GM13977 (cell line): ENCODE measurements around the gene CDKN2A.

Source experiments
- DNase-seq: peaks from one replicate; pipeline ENCODE4 v3.0.0; 2012; ENCODE audit warnings: low spot score
- in situ Hi-C: fragments of 300-500 bp; cut with MboI; formaldehyde crosslinking; loops from one replicate; pipeline ENCODE4 v1.12.0; 2022; ENCODE audit warnings: low sequenced_read_pairs, low pct_unique_long_range_greater_than_20kb, mixed read lengths, inconsistent platforms; ENCODE audit not compliant: unreplicated experiment
- TF ChIP-seq, protein P1 (sequence below): IDR thresholded peaks from 2 replicates; pipeline ENCODE4 v1.5.1; 2012; ENCODE audit warnings: mild to moderate bottlenecking, control low read depth; ENCODE audit not compliant: insufficient read depth; ENCODE audit errors: extremely low read depth, missing control alignments

CDKN2A gene

DNA sequence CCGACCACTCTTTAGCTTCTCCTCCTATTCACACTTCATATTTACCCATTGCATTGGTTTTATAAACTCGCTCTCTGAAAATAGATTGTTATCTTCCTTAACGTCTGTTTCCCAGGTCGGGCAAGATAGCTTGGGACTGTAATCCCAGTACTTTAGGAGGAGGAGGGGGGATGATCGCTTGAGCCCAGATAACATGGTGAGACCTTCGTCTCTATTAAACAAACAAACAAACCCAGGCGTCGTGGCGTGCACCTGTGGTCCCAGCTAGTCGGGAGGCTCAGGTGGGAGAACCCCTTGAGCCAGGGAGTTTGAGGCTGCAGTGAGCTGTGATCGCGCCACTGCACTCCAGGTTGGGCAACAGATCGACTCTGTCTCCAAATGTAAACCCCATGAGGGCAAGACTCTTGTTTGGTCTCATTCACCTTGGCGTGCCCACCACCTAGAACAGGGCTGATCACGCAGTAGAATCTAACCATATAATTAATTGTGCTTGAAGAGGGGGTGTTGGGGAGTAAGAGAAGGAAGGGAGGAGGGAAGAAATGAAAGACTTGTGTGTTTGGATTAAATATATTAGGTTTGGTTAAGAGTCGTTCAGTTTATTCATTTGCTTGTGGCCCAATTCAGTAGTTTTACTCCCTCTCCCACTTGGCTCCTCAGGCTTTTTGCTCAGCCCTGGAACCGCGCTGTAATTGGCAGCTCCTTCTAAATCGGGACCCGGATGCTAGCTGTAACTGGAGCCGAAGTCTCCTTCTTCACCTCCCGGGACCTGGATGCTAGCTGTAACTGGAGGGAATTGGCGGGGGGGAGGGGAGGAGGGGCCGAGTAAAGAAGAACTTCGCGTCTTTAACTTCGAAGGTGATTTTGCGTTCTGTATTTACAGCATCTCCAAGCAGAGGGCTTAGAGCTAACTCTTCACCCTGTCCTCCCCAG, 24.9 kb downstream of the CDKN2A start:
- in situ Hi-C loops = no loop called here

DNA sequence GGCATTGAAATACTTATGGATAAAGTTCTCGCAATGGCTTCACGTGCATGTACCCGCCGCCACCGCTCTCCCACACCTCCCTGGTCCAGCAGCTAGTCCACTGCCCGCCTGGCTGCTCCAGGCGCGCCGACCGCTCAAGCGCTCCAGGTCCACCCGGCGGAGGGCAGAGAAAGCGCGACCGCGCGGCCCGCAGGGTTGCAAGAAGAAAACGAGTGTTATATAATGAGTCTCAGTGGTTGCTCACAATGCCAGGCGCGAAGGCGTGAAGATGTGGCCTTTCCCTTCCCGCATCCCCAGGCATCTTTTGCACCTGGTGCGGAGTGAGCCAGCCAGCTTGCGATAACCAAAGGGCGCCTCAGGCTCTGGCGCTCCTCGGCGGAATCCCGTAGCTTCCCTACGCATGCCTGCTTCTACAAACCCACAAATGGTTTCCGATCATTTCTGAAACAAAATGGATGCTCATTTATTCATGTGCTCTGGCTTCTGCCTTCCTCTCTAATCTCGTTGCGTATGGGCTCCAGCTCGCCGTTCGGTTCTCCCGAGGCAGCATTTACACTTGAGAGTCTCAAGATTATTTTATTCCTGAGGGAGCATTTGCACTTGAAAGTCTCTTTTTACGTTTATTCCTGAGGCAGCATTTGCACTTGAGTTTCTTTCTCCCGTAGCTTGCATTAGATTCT, 25.7 kb downstream of the CDKN2A start:
- DNase-seq = no peak
- TF ChIP-seq, protein P1, sequence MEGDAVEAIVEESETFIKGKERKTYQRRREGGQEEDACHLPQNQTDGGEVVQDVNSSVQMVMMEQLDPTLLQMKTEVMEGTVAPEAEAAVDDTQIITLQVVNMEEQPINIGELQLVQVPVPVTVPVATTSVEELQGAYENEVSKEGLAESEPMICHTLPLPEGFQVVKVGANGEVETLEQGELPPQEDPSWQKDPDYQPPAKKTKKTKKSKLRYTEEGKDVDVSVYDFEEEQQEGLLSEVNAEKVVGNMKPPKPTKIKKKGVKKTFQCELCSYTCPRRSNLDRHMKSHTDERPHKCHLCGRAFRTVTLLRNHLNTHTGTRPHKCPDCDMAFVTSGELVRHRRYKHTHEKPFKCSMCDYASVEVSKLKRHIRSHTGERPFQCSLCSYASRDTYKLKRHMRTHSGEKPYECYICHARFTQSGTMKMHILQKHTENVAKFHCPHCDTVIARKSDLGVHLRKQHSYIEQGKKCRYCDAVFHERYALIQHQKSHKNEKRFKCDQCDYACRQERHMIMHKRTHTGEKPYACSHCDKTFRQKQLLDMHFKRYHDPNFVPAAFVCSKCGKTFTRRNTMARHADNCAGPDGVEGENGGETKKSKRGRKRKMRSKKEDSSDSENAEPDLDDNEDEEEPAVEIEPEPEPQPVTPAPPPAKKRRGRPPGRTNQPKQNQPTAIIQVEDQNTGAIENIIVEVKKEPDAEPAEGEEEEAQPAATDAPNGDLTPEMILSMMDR = peak; percentile 0
- in situ Hi-C loops = no loop called here

More for the DNA sequence above, 24.9 kb downstream of the CDKN2A start:
- TF ChIP-seq, protein P1 = no peak
- DNase-seq = no peak

DNA sequence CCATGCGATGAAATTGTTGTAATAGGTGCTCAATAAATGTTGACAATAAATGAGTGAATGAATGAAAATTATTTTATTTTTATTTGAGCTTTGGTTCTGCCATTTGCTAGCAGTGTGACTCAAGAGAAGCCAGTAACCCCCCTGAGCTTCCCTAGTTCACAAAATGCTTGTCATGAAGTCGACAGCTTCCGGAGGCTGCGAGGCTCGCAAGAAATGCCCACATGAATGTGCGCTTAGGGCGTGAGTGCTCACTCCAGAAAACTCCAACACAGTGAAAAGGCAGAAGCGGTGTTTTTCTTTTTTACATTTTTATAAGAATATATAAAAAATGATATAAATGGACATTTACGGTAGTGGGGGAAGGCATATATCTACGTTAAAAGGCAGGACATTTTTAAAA, 26.5 kb downstream of the CDKN2A start:
- in situ Hi-C loops = no loop called here
- TF ChIP-seq, protein P1 = no peak
- DNase-seq = no peak

DNA sequence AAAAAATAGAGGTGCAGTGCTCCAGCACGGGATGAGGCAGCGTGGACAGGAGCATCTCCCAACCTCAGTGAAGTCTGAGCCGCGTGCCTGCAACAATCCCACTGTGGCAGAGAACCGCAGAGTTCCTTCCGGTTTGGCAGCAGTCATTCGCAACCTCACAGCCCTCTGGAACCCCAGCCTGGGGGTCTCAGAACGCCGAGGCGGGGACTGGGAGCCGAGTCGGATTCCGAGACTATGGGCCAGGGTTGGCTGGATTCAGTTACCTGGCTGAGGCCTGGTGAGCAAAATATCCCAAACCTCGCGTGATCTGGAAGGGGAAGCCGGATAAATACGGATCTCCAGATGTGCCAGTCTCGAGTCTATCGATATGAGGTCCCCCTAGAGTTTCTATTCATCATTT, 27.0 kb downstream of the CDKN2A start:
- DNase-seq = no peak
- in situ Hi-C loops = no loop called here
- TF ChIP-seq, protein P1 = no peak

DNA sequence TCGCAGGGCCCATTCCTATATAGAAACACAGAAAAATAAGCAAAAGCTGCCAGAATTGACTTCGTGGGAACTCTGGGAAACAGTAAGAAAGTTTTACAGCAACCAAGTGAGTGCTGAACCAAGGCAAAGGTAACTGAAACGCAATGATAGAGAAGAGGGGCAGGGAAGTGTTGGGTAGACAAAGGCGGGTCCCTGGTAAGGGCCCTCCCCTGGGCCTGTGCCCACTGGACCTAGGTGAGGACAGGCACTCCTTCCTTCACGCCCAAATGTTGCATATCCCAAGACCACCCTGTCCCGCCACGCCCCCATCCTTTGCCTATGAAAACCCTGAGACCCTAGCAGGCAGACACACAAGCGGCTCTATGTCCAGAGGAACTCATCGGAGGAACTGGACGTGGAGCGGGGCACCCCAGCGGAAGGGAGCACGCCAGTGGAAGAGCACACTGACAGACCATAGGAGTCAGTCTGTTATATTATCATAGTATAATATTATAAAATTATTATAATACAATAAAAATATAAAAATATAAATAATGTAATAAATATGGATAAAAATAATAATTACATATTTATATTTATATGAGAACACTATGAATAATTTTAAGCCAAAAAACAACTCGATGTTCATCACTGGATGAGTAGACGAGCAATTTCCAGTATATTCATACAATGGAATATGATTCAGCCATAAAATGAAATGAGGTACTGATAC, 27.9 kb downstream of the CDKN2A start:
- no peak for DNase-seq
- in situ Hi-C loops = no loop called here
- TF ChIP-seq, protein P1 = no peak

DNA sequence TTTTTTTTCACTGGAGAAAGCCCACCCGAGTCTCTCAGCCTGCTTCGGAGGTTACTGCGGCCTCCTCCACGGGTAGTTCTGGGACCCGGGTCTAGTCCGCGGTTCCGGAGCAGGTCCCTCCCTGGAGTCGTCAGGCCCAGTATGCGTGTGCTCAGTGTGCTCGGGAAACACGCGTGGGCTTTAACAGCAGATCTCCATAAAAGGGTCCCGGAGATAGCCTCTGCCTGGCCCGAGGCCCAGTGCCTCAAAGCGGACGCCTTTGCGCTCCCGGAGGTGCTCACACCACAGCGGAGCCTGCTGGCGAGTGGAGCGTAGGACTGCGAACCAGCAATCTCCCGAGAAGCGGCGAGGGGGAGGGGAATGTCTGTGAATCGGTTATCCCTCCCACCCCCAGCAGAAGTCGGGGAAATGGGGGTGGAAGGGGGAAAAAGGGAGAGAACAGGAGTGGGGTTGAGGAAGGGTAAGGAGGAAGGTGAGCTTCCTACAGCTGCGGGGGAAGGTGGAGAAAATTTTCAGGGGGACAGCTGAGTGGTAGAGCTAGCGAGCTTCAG, 28.7 kb downstream of the CDKN2A start:
- DNase-seq = peak; percentile 80
- in situ Hi-C loops = no loop called here
- TF ChIP-seq, protein P1 = peak; percentile 46
